NCI-H2196 (cell line): ENCODE data around the gene TANC1.

ENCODE experiments used
- DNase-seq: peaks from one replicate; lab custom pipeline; 2025; ENCODE audit not compliant: unreplicated experiment; lab: John Stamatoyannopoulos, UW

TANC1 gene

GRCh38 chr2:158993721-158994587, 25.5 kb downstream of the TANC1 start:
- DNase-seq = no peak

- DNase-seq = peak; percentile 17
Observed at GRCh38 chr2:158994920-158995676, 26.7 kb downstream of the TANC1 start.

- DNase-seq = no peak
Observed at GRCh38 chr2:158995677-158996049, 27.2 kb downstream of the TANC1 start.

GRCh38 chr2:158996378-158996993, 28.0 kb downstream of the TANC1 start:
- no peak for DNase-seq

GRCh38 chr2:158997037-158997790, 28.8 kb downstream of the TANC1 start:
- DNase-seq = no peak

GRCh38 chr2:158998551-158999248, 30.3 kb downstream of the TANC1 start:
- no peak for DNase-seq

GRCh38 chr2:158999458-158999857, 31.0 kb downstream of the TANC1 start:
- no peak for DNase-seq

- DNase-seq = no peak
Observed at GRCh38 chr2:159000072-159000471, 31.6 kb downstream of the TANC1 start.

GRCh38 chr2:159002462-159003111, 34.1 kb downstream of the TANC1 start:
- DNase-seq = no peak

- DNase-seq = no peak
Observed at GRCh38 chr2:159003555-159003954, 35.1 kb downstream of the TANC1 start.

GRCh38 chr2:159004849-159005248, 36.4 kb downstream of the TANC1 start:
- DNase-seq = no peak

- DNase-seq = no peak
Observed at GRCh38 chr2:159009940-159010339, 41.5 kb downstream of the TANC1 start.

GRCh38 chr2:159010340-159010739, 41.9 kb downstream of the TANC1 start:
- no peak for DNase-seq

GRCh38 chr2:159010963-159011362, 42.5 kb downstream of the TANC1 start:
- no peak for DNase-seq

GRCh38 chr2:159012142-159012541, 43.7 kb downstream of the TANC1 start:
- DNase-seq = no peak

GRCh38 chr2:159013103-159013502, 44.7 kb downstream of the TANC1 start:
- DNase-seq = no peak

GRCh38 chr2:159015174-159015573, 46.7 kb downstream of the TANC1 start:
- DNase-seq = no peak

- no peak for DNase-seq
Observed at GRCh38 chr2:159015823-159016222, 47.4 kb downstream of the TANC1 start.

- no peak for DNase-seq
Observed at GRCh38 chr2:159017837-159018236, 49.4 kb downstream of the TANC1 start.

- DNase-seq = no peak
Observed at GRCh38 chr2:159019021-159019420, 50.6 kb downstream of the TANC1 start.
